ENCODE data around the gene PCSK2. TPM values are rescaled to one million over a fixed set of nuclear protein-coding genes. Genes with fewer than 3 reads are reported as not detected.

The PCSK2 gene
- polyA plus RNA-seq, 3 donors = not detected

GRCh38 chr20:17469246-17470030 lies 242.6 kb downstream of the PCSK2 start:
- WGBS (ENCODE audit: insufficient coverage) = no CpG with 5 or more reads among the region's 7 CpGs
- no peaks in the 10 kb centered on the region for H3K79me2 ChIP-seq (ENCODE audit: insufficient read depth, low read length)
- no peak for TF ChIP-seq CTCF (IDR thresholded peaks at IDR 0.05)
- Mint-ChIP-seq H3K36me3 (no peaks in the 10 kb centered on the region), H3K27me3 (ENCODE audit: low read depth in 3 of 3) (peaks cover 2 to 10% (median 3%) of the 10 kb centered on the region in 3 donors), H3K4me1 (no peaks in the 10 kb centered on the region), H3K9me3 (peaks cover 0 to 8% (median 4%) of the 10 kb centered on the region in 7 donors), H3K27ac (no peak overlapping the region), H3K4me3 (no peak overlapping the region)
- no peak overlapping the region for H3K4me3 ChIP-seq (replicated peaks in 1 of 3; ENCODE audit: low read depth in 2 of 3, low read length in 3 of 3)
- intact Hi-C loops (cut with micrococcal nuclease) = no loop called here
- H4K20me1 ChIP-seq (ENCODE audit: insufficient read depth, low read length) = no peaks in the 10 kb centered on the region
- no peaks in the 10 kb centered on the region for H3K4me1 ChIP-seq (ENCODE audit: control insufficient read depth in 1 of 2, insufficient read depth in 2 of 2, low read length in 2 of 2)
- no peak overlapping the region for H2AFZ ChIP-seq (ENCODE audit: insufficient read depth, low read depth, low read length, poor library complexity, severe bottlenecking)
- H3K4me2 ChIP-seq (replicated peaks; ENCODE audit: extremely low read depth, low read length, poor library complexity, severe bottlenecking) = no peak overlapping the region
- DNase-seq = no peak
- H3K36me3 ChIP-seq (replicated peaks in 1 of 2; ENCODE audit: control insufficient read depth in 1 of 2, insufficient read depth in 2 of 2, low read length in 2 of 2) = no peaks in the 10 kb centered on the region
- H3K9ac ChIP-seq (ENCODE audit: insufficient read depth, low read length, poor library complexity, severe bottlenecking) = no peak overlapping the region
- H3K27ac ChIP-seq (ENCODE audit: low read depth in 1 of 2, low read length in 2 of 2) = no peak overlapping the region
- no peaks in the 10 kb centered on the region for H3K9me3 ChIP-seq (replicated peaks in 1 of 2; ENCODE audit: control insufficient read depth in 1 of 2, insufficient read depth in 1 of 2, low read length in 2 of 2)
- H3K27me3 ChIP-seq (ENCODE audit: control insufficient read depth in 2 of 2, insufficient read depth in 2 of 2, low read length in 2 of 2) = no peaks in the 10 kb centered on the region

- Histone ChIP-seq H3K4me3 (replicated peaks in 1 of 3; ENCODE audit: low read depth in 2 of 3, low read length in 3 of 3) (no peak overlapping the region), H3K36me3 (replicated peaks in 1 of 2; ENCODE audit: control insufficient read depth in 1 of 2, insufficient read depth in 2 of 2, low read length in 2 of 2) (no peaks in the 10 kb centered on the region), H4K20me1 (ENCODE audit: insufficient read depth, low read length) (no peaks in the 10 kb centered on the region), H3K9ac (ENCODE audit: insufficient read depth, low read length, poor library complexity, severe bottlenecking) (no peak overlapping the region), H3K27me3 (ENCODE audit: control insufficient read depth in 2 of 2, insufficient read depth in 2 of 2, low read length in 2 of 2) (no peaks in the 10 kb centered on the region), H2AFZ (ENCODE audit: insufficient read depth, low read depth, low read length, poor library complexity, severe bottlenecking) (no peak overlapping the region), H3K79me2 (ENCODE audit: insufficient read depth, low read length) (no peaks in the 10 kb centered on the region), H3K4me1 (ENCODE audit: control insufficient read depth in 1 of 2, insufficient read depth in 2 of 2, low read length in 2 of 2) (no peaks in the 10 kb centered on the region), H3K27ac (ENCODE audit: low read depth in 1 of 2, low read length in 2 of 2) (no peak overlapping the region), H3K4me2 (replicated peaks; ENCODE audit: extremely low read depth, low read length, poor library complexity, severe bottlenecking) (no peak overlapping the region), H3K9me3 (replicated peaks in 1 of 2; ENCODE audit: control insufficient read depth in 1 of 2, insufficient read depth in 1 of 2, low read length in 2 of 2) (no peaks in the 10 kb centered on the region)
- no peak for DNase-seq
- Mint-ChIP-seq H3K27me3 (ENCODE audit: low read depth in 3 of 3) (peaks cover 1 to 10% (median 2%) of the 10 kb centered on the region in 3 donors), H3K27ac (no peak overlapping the region), H3K4me1 (no peaks in the 10 kb centered on the region), H3K9me3 (peaks cover 0 to 5% (median 1%) of the 10 kb centered on the region in 7 donors), H3K36me3 (no peaks in the 10 kb centered on the region), H3K4me3 (no peak overlapping the region)
- TF ChIP-seq CTCF (IDR thresholded peaks at IDR 0.05) = no peak
- intact Hi-C loops (cut with micrococcal nuclease) = no loop called here
- WGBS (ENCODE audit: insufficient coverage) = no CpG with 5 or more reads among the region's 5 CpGs
These were observed 243.7 kb downstream of the PCSK2 start for GRCh38 chr20:17470521-17470920.

Measured in CD14-positive monocyte (primary cell).